Activated CD8-positive, alpha-beta memory T cell treated with anti-CD3 and anti-CD28 coated beads for 36 hours (primary cell): ENCODE data around the gene DPH3. TPM values are rescaled to one million over a fixed set of nuclear protein-coding genes. Genes with fewer than 3 reads are reported as not detected.

ENCODE experiments used
- CTCF ChIA-PET: fragments of 350-600 bp; sonication (Branson Sonifier 250); formaldehyde crosslinking; loops from one replicate; lab custom pipeline; 2021; ENCODE audit warnings: antibody characterized with exemption; lab: Charles Lee
- POLR2A ChIA-PET: fragments of 350-600 bp; sonication (Branson Sonifier 250); formaldehyde crosslinking; loops from one replicate; lab custom pipeline; 2021; ENCODE audit warnings: antibody characterized with exemption; lab: Charles Lee
- total RNA-seq, 2 experiments: library from RNA; stranded (reverse); gene quantifications; one replicate each; pipeline ENCODE4 v1.2.3, GENCODE V29; 2021

Gene DPH3
- total RNA-seq, 2 experiments from 2014 or later = 32.0 to 32.2 TPM

DNA sequence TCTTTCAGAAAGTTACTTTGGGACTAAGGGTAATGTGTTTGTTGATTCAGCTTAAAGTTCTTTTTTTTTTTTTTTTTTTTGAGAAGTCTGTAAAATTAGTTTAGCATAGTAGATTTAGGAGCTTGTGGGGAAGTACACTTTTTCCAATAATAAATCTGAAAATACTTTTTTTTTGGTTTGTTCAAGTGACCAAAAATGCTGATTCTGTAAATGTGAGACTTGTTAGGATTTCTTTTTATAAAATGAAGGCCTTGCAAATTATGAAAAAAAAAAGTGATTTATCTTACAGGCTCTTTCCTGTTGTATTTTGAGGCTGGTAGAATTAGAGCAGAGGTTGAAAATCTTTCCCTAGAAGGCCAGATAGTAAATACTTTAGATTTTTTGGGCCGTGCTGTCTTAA lies 7.8 kb upstream of the DPH3 start:
- POLR2A ChIA-PET = no interaction called here

DNA sequence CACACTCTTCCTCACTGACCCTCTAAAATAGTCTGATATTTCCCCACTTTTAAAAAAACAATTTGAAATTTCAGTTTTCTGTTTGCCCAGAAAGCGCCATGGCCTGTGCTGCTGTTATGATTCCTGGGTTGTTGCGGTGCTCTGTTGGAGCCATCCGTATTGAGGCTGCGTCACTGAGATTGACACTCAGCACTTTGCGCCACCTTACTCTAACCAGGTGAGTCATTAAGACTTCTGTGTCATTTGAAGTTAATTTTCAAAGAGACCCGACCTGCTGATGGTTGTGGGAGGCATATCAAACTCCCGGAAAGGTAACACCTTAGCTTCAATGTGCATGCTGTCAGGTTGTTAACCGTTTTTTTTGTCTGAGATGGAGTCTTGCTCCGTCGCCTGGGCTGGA lies 6.1 kb upstream of the DPH3 start:
- POLR2A ChIA-PET = no interaction called here
- CTCF ChIA-PET = interaction anchor here (1.5 kb wide), 1 partner anchor 49 kb away, joined by 4 read pairs; no protein-coding TSS in a partner anchor

More for the DNA sequence above, 7.8 kb upstream of the DPH3 start:
- CTCF ChIA-PET = interaction anchor here (0.7 kb wide), 3 partner anchors 28 to 86 kb away, joined by 3 to 5 read pairs (median 3); no protein-coding TSS in a partner anchor

DNA sequence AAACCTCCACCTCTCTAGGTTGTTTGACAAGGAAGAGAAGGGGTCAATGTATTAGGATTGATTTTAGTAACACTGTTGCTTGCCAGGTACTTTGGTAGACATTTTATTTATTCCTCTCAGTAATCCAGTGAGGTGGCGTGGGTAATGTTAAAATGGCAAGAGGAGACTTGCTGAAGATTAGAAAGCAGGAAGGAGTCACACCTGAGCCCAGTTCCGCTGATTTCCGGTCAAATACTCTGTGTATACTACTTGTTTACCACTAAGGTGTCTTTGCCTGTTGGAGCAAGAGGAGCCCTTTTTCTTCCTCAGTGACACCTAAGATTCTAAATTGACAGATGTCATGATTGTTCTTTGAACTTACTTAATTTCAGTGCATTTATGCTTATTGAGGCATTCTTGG lies 2.0 kb upstream of the DPH3 start:
- POLR2A ChIA-PET = no interaction called here
- CTCF ChIA-PET = interaction anchor here (1.3 to 2.7 kb wide), 3 partner anchors 9 to 54 kb away, joined by 3 to 18 read pairs (median 11); no protein-coding TSS in a partner anchor

GRCh38 chr3:16265455-16265786 lies 678 bp upstream of the DPH3 start:
- POLR2A ChIA-PET = interaction anchor here (0.6 to 1.8 kb wide), 5 partner anchors 10 to 42 kb away, joined by 3 to 7 read pairs (median 3); no protein-coding TSS in a partner anchor
- CTCF ChIA-PET = interaction anchor here (0.9 to 2.2 kb wide), 7 partner anchors 15 to 54 kb away, joined by 3 to 15 read pairs (median 6); no protein-coding TSS in a partner anchor

DNA sequence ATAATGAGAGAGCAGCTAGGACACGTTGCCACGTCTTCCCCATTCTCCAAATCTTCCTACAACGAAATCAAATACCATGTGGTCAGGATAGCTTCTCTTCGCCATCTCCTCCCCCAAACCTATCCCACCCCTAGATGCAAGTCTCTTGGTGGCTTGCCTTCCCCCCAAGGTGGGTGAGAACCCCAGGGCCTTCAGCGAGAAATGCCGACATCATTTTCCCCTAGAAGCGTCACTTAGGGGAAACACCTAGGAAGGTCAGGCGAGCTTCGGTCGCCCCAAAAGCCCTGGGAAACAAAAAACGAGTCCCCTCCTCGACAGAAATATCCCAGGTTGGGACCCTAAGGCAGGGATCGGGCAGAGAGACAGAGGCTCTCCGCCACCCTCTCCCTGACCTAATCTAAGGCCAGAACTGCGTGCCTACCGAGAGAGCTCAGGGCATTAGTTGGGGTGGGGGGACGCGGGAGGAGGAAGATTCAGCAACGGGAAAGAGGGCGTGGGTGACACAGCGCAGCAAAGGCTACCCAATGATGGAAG lies 502 bp downstream of the DPH3 start:
- CTCF ChIA-PET = interaction anchor here (0.6 to 2.2 kb wide), 5 partner anchors 22 to 84 kb away, joined by 3 to 15 read pairs (median 7); no protein-coding TSS in a partner anchor
- POLR2A ChIA-PET = interaction anchor here (0.6 to 1.8 kb wide), 7 partner anchors 9 to 771 kb away, joined by 3 to 7 read pairs (median 4); no protein-coding TSS in a partner anchor

DNA sequence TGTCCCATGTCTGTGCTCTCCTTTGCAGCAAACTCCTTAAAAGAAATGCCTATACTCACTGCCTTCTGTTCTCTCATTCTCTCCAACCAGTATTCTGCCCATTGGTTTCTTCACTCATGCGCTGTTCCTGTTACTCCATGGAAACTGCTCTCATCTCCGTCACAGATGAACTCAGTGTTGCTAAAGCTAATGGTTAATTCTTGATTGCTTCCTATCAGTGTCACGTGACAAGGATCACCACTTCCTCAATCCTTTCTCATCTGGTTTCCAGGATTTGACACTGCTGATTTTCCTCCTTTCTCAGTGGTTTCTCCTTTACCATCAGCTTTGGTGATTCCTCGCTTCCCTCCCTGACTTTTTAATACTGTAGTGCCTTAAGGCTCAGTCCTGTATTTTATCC lies 2.6 kb downstream of the DPH3 start:
- ChIA-PET CTCF (no interaction called here), POLR2A (no interaction called here)

DNA sequence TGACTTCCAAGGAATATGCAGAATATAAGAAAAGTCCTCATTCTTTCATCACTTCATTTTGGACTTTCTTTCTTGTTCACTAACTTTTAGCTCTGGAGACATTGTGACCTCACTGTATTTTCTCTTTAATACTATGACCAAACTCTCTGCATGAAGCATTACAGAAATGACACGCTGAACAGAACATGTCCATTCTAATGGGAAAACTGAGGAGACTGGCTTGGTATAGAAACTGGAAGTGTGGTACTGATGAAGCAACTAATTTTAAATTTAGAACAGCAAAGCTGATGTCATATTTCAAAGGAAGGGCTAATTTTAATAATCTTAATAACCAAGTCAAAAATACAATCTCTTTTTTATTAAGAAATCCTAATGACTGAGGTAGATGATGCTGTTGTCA lies 4.7 kb downstream of the DPH3 start:
- ChIA-PET POLR2A (no interaction called here), CTCF (no interaction called here)

- ChIA-PET POLR2A (no interaction called here), CTCF (no interaction called here)
Measured at GRCh38 chr3:16258866-16259265, 5.9 kb downstream of the DPH3 start.

- CTCF ChIA-PET = interaction anchor here (0.8 kb wide), 1 partner anchor 9 kb away, joined by 3 read pairs; no protein-coding TSS in a partner anchor
- POLR2A ChIA-PET = no interaction called here
Measured at GRCh38 chr3:16258177-16258576, 6.6 kb downstream of the DPH3 start.

GRCh38 chr3:16257309-16257708 lies 7.4 kb downstream of the DPH3 start:
- POLR2A ChIA-PET = no interaction called here
- CTCF ChIA-PET = no interaction called here

DNA sequence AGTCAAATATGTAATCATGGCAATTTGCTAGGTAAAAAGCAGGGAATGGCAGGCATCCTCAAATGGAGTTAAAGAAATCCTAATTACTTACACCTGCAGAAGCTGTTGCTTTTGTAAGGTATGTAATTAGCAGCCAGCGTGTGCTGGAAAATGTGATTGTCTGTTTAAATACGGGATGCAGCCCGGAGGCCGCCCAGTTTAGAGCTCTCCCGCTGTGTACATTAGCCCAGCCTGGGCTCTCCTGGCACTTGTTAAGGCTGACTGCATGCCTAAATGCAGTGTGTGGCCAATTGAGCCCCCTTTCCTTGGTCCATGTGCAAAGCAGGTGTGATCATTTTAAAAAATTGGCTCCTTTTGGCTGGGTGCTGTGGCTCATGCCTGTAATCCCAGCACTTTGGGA lies 9.0 kb downstream of the DPH3 start:
- CTCF ChIA-PET = no interaction called here
- POLR2A ChIA-PET = no interaction called here

DNA sequence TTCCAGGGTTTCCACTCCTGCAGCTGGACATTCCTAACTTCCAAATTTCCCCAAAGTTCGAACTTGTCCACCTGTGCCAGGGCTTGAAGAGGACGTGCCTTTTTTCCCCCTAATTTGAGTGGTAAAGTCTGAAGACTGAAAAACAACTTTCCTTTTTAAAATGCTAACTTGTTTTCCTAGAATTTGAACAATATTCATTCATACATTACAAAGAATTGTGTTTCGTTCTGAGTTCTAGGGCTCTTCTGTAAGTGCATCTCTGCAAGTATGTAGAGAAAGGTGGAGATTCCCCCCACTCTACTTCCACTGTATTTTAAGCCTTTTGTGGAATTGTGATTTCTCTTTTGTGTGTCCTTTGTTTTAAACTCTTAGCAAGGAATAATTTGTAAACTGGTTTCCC lies 9.4 kb downstream of the DPH3 start:
- POLR2A ChIA-PET = interaction anchor here (1.0 kb wide), 1 partner anchor 10 kb away, joined by 3 read pairs; the partner anchor contains the start of genes DPH3 and OXNAD1

GRCh38 chr3:16254916-16255315 lies 9.8 kb downstream of the DPH3 start:
- ChIA-PET CTCF (interaction anchor here (1.3 to 1.6 kb wide), 2 partner anchors 13 to 31 kb away, joined by 3 to 5 read pairs; no protein-coding TSS in a partner anchor), POLR2A (interaction anchor here (1.0 kb wide), 1 partner anchor 10 kb away, joined by 3 read pairs; the partner anchor contains the start of genes DPH3 and OXNAD1)

More for the DNA sequence above, 9.4 kb downstream of the DPH3 start:
- CTCF ChIA-PET = interaction anchor here (1.3 kb wide), 1 partner anchor 31 kb away, joined by 3 read pairs; no protein-coding TSS in a partner anchor

GRCh38 chr3:16253601-16254000 lies 11.1 kb downstream of the DPH3 start:
- ChIA-PET POLR2A (no interaction called here), CTCF (interaction anchor here (1.6 kb wide), 1 partner anchor 14 kb away, joined by 5 read pairs; no protein-coding TSS in a partner anchor)

DNA sequence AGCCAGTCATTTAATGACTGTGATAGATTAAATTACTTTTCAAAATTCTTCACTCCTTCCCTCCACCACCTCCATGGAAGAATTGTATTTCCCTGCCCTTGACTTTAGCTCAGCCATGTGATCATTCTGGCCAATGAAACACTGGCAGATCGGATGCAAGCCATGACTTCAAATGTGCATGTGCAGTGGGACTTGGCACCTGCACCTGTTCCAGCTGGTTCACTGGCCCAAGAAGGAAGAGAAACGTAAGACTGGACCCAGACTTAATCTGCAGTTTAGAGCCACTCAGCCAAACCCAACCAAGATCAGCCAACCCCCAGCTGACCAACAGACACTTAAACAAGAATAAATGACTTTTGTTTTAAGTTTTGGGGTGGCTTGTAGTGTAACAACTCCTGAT lies 11.8 kb downstream of the DPH3 start:
- POLR2A ChIA-PET = no interaction called here

GRCh38 chr3:16252243-16252978 lies 12.3 kb downstream of the DPH3 start:
- CTCF ChIA-PET = interaction anchor here (1.0 to 1.4 kb wide), 2 partner anchors 203 to 207 kb away, joined by 3 to 4 read pairs; no protein-coding TSS in a partner anchor
- POLR2A ChIA-PET = no interaction called here

More for the DNA sequence above, 11.8 kb downstream of the DPH3 start:
- CTCF ChIA-PET = interaction anchor here (1.6 kb wide), 1 partner anchor 15 kb away, joined by 5 read pairs; no protein-coding TSS in a partner anchor

- POLR2A ChIA-PET = no interaction called here
Measured at GRCh38 chr3:16251316-16252085, 13.2 kb downstream of the DPH3 start.

DNA sequence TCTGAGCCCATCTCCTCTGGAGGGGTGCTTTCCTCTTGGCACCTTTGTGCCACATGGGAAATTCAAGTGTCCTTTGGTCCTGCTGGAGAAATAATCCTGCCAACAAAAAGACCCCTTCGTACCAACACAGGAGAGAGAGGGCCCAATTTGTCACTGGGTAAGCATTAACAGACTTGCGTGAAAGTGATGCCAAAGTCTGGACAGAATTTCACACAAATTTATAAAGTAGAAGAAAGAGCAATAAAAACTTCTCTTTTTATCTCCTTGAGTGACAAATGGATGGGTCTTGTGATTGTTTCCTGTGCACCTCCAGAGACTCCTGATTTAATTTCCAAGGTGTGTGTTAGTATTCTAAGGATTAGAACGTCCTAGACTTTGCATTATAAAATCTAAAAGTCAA lies 14.9 kb downstream of the DPH3 start:
- POLR2A ChIA-PET = no interaction called here
- CTCF ChIA-PET = no interaction called here

More at GRCh38 chr3:16251316-16252085, 13.2 kb downstream of the DPH3 start:
- CTCF ChIA-PET = interaction anchor here (1.0 to 1.4 kb wide), 2 partner anchors 202 to 206 kb away, joined by 3 to 4 read pairs; no protein-coding TSS in a partner anchor

- POLR2A ChIA-PET = no interaction called here
- CTCF ChIA-PET = no interaction called here
Measured at GRCh38 chr3:16249336-16249735, 15.4 kb downstream of the DPH3 start.
